Adrenal gland (tissue), 12 donors: ENCODE measurements around the gene PAQR5. TPM values are rescaled to one million over a fixed set of nuclear protein-coding genes. Genes with fewer than 3 reads are reported as not detected.
"Not testable (repeated sequence)": the region's sequence is repeated elsewhere in the genome, so short reads cannot be mapped to it uniquely, and the experiment has no call there.

ENCODE experiments used
- DNase-seq, 7 donors: peaks; one replicate each; pipeline ENCODE4 v3.0.0-alpha.2; 2019 to 2020
- H3K27ac ChIP-seq, 5 donors: fragments of 200-600 bp; sonication (generic) in 4 of 5; 1 replicate in 3 of 5; 2 replicates in 2 of 5; pipeline versions ENCODE4 v1.5.1 to v1.8.0; 2016 to 2020; ENCODE audit warnings: mild to moderate bottlenecking in 1 of 5
- H3K27me3 ChIP-seq: fragments of 200-600 bp; 2 replicates; pipeline ENCODE4 v1.8.0; 2021
- H3K36me3 ChIP-seq, 2 donors: fragments of 200-600 bp; replicated peaks in 1 of 2; 1 replicate in 1 of 2; 2 replicates in 1 of 2; pipeline versions ENCODE4 v1.5.1 to v1.8.0; 2018 to 2022
- H3K4me1 ChIP-seq, 2 donors: fragments of 200-600 bp; replicated peaks in 1 of 2; 1 replicate in 1 of 2; 2 replicates in 1 of 2; pipeline versions ENCODE4 v1.5.1 to v1.8.0; 2018 to 2021
- H3K4me3 ChIP-seq, 4 donors: fragments of 200-600 bp; sonication (generic) in 3 of 4; one replicate each; pipeline ENCODE4 v1.5.1; 2016 to 2018
- H3K9me3 ChIP-seq, 3 donors: fragments of 200-600 bp; sonication (generic) in 1 of 3; replicated peaks in 1 of 3; 1 replicate in 2 of 3; 2 replicates in 1 of 3; pipeline versions ENCODE4 v1.5.1 to v1.8.0; 2016 to 2021
- POLR2A ChIP-seq, 2 donors: fragments of 450-650 bp; IDR thresholded peaks; one replicate each; pipeline ENCODE4 v1.6.1; 2017; ENCODE audit warnings: antibody characterized with exemption in 2 of 2, mild to moderate bottlenecking in 2 of 2, moderate library complexity in 1 of 2
- WGBS, 4 donors: extraction: QIAGEN DNeasy Blood & Tissue Kit in 2 of 4; methylation state at CpG; one replicate each; pipeline versions ENCODE4 v1.1.5 to v1.1.7; 2013 to 2017; 5-methylcytosine and 5-hydroxymethylcytosine counted together
- intact Hi-C, 2 donors: fragments of 100-400 bp; cut with DNase I; formaldehyde crosslinking; loops; one replicate each; pipeline versions ENCODE4 v1.14.1 to v1.15.0; 2022 to 2023
- polyA plus RNA-seq, 3 donors: library from polyadenylated mRNA; stranded (reverse); fragments of 200-250 nt in 2 of 3; fragments of 350-450 nt in 1 of 3; fragmentation: Illumina TruSeq in 1 of 3; extraction: RNeasy Lipid Tissue Mini Kit (QIAGEN cat#74804) in 1 of 3; gene quantifications; one replicate each; pipeline ENCODE4 v1.2.3, GENCODE V29; 2013 to 2014
- total RNA-seq, 9 donors: library from RNA; depleted of rRNA in 4 of 9; stranded (reverse); fragments of >200 nt in 4 of 9; fragments of 120-200 nt in 1 of 9; fragmentation: NEBNext Ultra II Directional in 1 of 9; extraction: Animal tissue kit (Norgen Biotek cat#: 25700) in 1 of 9; gene quantifications; one replicate each; pipeline versions ENCODE4 v1.1.0 to v1.2.4, GENCODE V29; 2013 to 2023
- TF ChIP-seq, protein P1 (sequence below), 6 experiments: fragments of 450-650 bp in 4 of 6; fragments of 200-600 bp in 2 of 6; sonication (generic) in 1 of 6; IDR thresholded peaks; 1 replicate in 5 of 6; 2 replicates in 1 of 6; pipeline versions ENCODE4 v1.5.1 to v1.8.0; 2016 to 2021; ENCODE audit warnings: antibody characterized with exemption in 6 of 6, mild to moderate bottlenecking in 2 of 6, moderate library complexity in 1 of 6
- donor health status: healthy with polysubstance abuse.
- donor health status: Bipolar disorder and iron deficiency.
- donor health status: DM: yes; HTN: yes; CAD: no.
- donor health status: DM: no; HTN: no; CAD: no.
- donor health status: DM: no; HTN: no; CAD: no.
- donor health status: DM: yes; HTN: yes; CAD: no.

PAQR5 gene
- total and polyA plus RNA-seq, 12 donors = 11.7 to 78.2 (median 39.7) TPM

GRCh38 chr15:69289342-69290146 lies 9.2 kb upstream of the PAQR5 start:
- no peak overlapping the region for H3K4me3 ChIP-seq
- no peak for TF ChIP-seq POLR2A (IDR thresholded peaks at IDR 0.05)
- TF ChIP-seq, protein P1, sequence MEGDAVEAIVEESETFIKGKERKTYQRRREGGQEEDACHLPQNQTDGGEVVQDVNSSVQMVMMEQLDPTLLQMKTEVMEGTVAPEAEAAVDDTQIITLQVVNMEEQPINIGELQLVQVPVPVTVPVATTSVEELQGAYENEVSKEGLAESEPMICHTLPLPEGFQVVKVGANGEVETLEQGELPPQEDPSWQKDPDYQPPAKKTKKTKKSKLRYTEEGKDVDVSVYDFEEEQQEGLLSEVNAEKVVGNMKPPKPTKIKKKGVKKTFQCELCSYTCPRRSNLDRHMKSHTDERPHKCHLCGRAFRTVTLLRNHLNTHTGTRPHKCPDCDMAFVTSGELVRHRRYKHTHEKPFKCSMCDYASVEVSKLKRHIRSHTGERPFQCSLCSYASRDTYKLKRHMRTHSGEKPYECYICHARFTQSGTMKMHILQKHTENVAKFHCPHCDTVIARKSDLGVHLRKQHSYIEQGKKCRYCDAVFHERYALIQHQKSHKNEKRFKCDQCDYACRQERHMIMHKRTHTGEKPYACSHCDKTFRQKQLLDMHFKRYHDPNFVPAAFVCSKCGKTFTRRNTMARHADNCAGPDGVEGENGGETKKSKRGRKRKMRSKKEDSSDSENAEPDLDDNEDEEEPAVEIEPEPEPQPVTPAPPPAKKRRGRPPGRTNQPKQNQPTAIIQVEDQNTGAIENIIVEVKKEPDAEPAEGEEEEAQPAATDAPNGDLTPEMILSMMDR (IDR thresholded peaks at IDR 0.05) = peak in 1 of 6 experiments; percentile 3
- no peaks in the 10 kb centered on the region for H3K27me3 ChIP-seq
- 26 to 41% (median 31%) methylated on average over 8 of the region's 8 CpGs for WGBS, 4 donors
- no peaks in the 10 kb centered on the region for H3K36me3 ChIP-seq
- H3K27ac ChIP-seq = peak overlapping the region in 2 of 5 donors; percentile 6 to 66
- H3K9me3 ChIP-seq = no peaks in the 10 kb centered on the region
- DNase-seq = peak in 2 of 7 donors; percentile 24 to 48
- H3K4me1 ChIP-seq = peaks cover 0 to 5% of the 10 kb centered on the region in 2 donors
- intact Hi-C loops = loop anchor here in 1 of 2 donors (10.0 kb wide), 1 partner anchor 95 kb away; no protein-coding TSS in a partner anchor

- Histone ChIP-seq H3K36me3 (no peaks in the 10 kb centered on the region), H3K27ac (peak overlapping the region in 2 of 5 donors; percentile 6 to 66), H3K27me3 (no peaks in the 10 kb centered on the region), H3K4me1 (peaks cover 0 to 5% of the 10 kb centered on the region in 2 donors), H3K4me3 (no peak overlapping the region), H3K9me3 (no peaks in the 10 kb centered on the region)
- 74 to 83% (median 79%) methylated on average over 7 of the region's 7 CpGs for WGBS, 4 donors
- intact Hi-C loops = loop anchor here in 1 of 2 donors (10.0 kb wide), 1 partner anchor 94 kb away; no protein-coding TSS in a partner anchor
- TF ChIP-seq, protein P1 (IDR thresholded peaks at IDR 0.05) = no peak
- TF ChIP-seq POLR2A (IDR thresholded peaks at IDR 0.05) = no peak
- DNase-seq = peak in 3 of 7 donors; percentile 15 to 61 (median 48)
Measured at GRCh38 chr15:69290346-69291164, 8.2 kb upstream of the PAQR5 start.

GRCh38 chr15:69291651-69292050 lies 7.1 kb upstream of the PAQR5 start:
- intact Hi-C loops = loop anchor here in 1 of 2 donors (10.0 kb wide), 1 partner anchor 93 kb away; no protein-coding TSS in a partner anchor
- not testable (repeated sequence) for H3K27me3 ChIP-seq, H3K4me3 ChIP-seq, H3K27ac ChIP-seq, H3K9me3 ChIP-seq, H3K4me1 ChIP-seq, H3K36me3 ChIP-seq
- 87 to 96% (median 94%) methylated on average over 10 of the region's 10 CpGs for WGBS, 4 donors
- DNase-seq = peak in 1 of 7 donors; percentile 34

DNA sequence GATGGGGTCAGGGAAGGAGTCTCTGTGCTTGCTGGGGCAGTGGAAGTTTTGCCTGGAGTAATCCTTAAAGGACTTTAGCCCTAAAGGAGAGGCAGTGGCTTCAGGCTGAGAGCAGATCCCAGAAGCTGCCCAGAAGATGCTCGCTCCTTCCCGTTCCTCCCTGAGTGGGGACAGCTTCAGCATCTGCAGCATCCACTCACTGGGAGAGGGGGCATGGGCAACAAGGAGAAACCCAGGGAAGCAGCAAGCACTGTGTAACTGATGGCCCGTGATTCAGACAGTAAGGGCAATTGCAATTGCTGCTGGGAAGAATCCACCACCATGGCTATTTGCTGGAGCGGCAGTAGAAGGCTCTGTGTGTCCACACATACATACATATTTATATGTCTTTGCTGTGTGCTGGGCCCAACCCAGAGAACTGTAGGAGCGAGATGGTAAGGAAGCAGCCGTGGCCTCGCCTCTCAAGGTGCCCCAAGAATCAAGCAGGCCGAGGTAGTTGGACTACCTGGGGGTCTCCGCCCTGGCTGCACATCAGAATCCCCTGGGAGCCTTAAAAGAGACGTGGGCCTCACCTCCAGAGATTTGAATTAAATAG lies 5.8 kb upstream of the PAQR5 start:
- peak in 2 of 7 donors; percentile 1 to 10 for DNase-seq
- Histone ChIP-seq H3K4me3 (no peak overlapping the region), H3K36me3 (no peaks in the 10 kb centered on the region), H3K27me3 (no peaks in the 10 kb centered on the region), H3K4me1 (peaks cover 0 to 5% of the 10 kb centered on the region in 2 donors), H3K27ac (no peak overlapping the region), H3K9me3 (no peaks in the 10 kb centered on the region)
- TF ChIP-seq POLR2A (IDR thresholded peaks at IDR 0.05) = no peak
- TF ChIP-seq, protein P1 (IDR thresholded peaks at IDR 0.05) = no peak
- 87 to 94% (median 89%) methylated on average over 7 to 10 of the region's 10 CpGs for WGBS, 4 donors
- intact Hi-C loops = loop anchor here in 1 of 2 donors (10.0 kb wide), 1 partner anchor 92 kb away; no protein-coding TSS in a partner anchor
